G401 (cell line): ENCODE data around the gene TRERF1. TPM values are rescaled to one million over a fixed set of nuclear protein-coding genes. Genes with fewer than 3 reads are reported as not detected.
"Not testable (repeated sequence)": the region's sequence is repeated elsewhere in the genome, so short reads cannot be mapped to it uniquely, and the experiment has no call there.

Experiments
- DNase-seq: peaks from one replicate; pipeline ENCODE4 v3.0.0-alpha.2; 2015; ENCODE audit warnings: low spot score
- in situ Hi-C: cut with HindIII; loops from 2 replicates; pipeline ENCODE4 v1.10.0; 2016; ENCODE audit warnings: low sequenced_read_pairs, mixed read lengths
- total RNA-seq: library from RNA; depleted of rRNA; stranded (reverse); fragments of >200 nt; shearing (Covaris generic); gene quantifications from 2 replicates; pipeline ENCODE4 v1.2.3, GENCODE V29; 2014; rRNA removed

Gene TRERF1
- total RNA-seq, 1 experiment from 2014 or later = 3.8 TPM

DNA sequence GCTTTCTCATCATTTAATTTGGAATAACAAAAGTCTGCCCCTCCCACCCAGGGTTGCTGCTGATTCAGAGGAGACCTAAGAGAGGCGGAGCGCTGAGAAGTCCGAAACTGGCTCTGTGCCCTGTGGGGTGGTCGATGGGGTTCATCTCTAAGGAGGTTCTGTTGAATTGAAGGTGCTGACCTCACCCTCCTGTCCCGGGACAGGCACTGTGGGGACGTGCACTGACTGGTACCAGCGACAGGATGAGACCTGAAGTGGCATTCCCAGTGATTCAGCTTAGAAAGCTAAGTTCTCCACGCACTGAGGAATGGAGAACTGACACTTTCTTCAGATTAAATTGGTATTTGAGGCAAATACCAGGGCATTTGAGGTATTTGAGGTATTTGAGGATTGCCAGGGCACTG lies 258.2 kb downstream of the TRERF1 start:
- no peak for DNase-seq
- in situ Hi-C loops = no loop called here

DNA sequence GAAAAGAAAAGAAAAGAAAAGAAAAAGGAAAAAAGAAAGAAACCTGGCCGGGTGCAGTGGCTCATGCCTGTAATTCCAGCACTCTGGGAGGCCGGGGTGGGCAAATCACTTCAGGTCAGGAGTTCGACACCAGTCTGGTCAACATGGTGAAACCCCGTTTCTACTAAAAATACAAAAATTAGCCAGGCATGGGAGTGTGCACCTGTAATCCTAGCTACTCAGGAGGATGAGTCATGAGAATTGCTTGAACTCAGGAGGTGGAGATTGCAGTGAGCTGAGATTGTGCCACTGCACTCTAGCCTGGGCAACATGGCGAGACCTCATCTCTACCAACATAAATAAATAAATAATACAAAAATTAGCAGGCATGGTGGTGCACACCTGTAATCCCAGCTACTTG lies 259.3 kb downstream of the TRERF1 start:
- in situ Hi-C loops, DNase-seq: not testable (repeated sequence)

DNA sequence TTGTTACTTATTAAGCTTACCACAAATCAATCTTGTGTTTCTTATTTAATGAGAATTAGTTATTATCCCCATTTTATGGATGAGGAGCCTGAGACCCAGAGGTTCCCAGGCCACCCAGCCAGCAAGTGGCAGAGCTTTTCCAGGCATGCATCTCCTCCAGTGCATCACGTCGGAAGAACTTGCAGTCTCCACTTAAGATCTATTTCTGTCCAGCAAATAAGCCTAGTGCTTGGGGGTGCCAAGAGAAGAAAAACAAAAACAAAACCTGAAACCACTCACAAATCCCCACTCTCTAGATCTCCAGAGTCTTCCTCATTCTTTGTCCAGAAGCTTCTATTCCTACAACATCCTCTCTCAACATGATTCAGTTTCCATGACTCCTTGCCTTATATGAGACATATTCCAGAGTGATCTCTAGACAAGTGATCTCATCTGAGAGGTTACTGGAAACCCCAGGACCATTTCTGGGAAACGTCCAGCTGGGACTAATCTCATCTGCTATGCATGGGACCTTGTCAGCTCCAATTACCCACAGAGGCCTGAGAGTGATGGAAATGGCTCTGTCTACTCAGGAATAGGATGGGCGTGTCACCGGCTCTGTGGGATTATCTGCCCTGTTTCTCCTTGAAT lies 261.1 kb downstream of the TRERF1 start:
- DNase-seq = no peak
- in situ Hi-C loops = no loop called here

DNA sequence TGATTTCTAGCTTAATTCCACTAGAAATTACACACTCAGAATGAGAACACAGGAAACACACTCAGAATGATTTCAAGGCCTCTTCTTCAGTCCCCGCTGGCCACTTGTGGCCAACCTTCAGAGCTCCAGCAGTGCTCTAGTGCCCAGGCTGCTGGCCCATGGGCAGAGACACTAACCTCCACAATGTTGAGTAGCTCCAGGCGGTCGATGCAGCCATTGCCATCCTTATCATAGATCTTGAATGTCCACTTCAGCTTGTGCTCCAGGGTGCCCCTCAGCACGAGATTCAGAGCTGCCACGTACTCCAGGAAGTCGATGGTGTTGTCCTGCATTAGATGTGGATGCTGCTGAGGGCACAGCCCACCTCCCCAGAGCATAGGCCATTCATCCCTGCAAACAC lies 263.3 kb downstream of the TRERF1 start:
- no peak for DNase-seq
- in situ Hi-C loops = no loop called here

DNA sequence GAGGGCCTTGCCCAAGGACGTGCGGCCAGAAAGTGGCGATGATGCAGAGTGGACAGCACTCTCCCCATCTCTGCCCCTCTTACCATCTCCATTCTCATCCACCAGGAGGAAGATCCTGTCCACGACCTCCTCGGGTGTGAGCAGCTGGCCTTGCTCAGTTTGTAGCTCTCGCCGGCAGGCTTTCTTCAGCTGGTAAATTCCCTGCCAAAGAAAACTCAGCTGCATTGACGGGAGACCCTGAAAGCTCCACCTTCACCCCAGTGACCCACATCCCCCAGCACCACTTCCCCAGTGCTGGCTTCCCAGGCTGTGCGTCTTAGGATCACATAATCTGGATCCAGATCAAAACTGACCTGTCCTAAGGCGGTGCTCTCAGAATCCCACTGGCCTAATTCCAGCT lies 266.1 kb downstream of the TRERF1 start:
- DNase-seq = no peak
- in situ Hi-C loops = no loop called here

DNA sequence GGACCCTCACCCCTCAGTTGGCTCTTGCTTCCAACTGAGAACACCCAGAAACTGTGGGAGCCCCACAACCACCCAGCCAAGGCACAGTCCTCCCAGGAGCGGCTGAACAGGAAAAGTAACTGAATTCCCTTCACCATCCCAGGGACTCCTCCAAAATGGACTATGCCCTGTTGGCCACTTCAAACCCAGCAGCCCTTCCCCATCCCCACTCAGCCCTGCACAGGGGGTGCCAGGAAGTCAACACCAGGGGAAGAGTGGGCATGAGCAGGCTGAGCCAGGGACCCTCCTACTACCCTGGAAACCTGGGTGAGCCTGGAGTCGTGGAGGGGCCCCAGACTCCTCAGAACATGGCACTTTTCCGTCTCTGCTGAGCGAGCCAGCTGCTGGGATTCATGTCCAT lies 267.3 kb downstream of the TRERF1 start:
- in situ Hi-C loops = no loop called here
- no peak for DNase-seq

DNA sequence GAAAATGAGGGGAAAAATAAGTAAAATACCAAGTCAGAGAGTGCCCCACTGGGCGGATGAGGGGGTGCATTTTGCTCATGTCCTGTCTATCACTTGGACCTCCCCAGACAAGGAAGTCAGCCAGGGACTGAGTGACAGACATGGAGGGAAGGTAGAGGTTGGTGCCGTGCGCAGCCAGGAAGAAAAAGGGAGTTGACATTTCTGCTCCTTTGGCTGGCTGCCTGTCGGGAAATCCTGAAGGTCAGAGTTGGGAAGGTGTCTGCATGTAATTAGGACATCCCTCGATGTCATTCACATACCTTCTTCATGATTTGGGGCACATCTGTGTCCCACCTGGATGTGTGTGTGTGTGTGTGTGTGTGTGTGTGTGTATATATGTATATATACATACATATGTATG lies 269.6 kb downstream of the TRERF1 start:
- DNase-seq = no peak

DNA sequence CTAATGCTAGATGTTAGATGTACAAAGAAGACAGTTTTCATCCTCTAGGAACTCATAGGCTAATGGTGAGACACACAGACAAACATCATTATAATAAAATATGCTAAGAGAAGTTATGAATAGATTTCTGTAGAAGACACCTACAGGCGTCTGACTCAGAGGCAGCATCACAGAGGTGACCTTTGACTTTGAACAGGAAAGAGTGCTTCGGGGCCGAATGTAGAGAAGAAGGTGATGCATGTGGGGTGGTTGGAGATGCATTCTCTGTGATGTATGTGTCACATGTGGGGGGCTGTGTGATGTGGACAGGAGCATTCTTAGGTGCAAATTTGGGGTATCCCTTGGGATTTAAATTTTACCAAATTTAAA lies 271.8 kb downstream of the TRERF1 start:
- in situ Hi-C loops = no loop called here
- no peak for DNase-seq

More for the DNA sequence above, 269.6 kb downstream of the TRERF1 start:
- in situ Hi-C loops = no loop called here

DNA sequence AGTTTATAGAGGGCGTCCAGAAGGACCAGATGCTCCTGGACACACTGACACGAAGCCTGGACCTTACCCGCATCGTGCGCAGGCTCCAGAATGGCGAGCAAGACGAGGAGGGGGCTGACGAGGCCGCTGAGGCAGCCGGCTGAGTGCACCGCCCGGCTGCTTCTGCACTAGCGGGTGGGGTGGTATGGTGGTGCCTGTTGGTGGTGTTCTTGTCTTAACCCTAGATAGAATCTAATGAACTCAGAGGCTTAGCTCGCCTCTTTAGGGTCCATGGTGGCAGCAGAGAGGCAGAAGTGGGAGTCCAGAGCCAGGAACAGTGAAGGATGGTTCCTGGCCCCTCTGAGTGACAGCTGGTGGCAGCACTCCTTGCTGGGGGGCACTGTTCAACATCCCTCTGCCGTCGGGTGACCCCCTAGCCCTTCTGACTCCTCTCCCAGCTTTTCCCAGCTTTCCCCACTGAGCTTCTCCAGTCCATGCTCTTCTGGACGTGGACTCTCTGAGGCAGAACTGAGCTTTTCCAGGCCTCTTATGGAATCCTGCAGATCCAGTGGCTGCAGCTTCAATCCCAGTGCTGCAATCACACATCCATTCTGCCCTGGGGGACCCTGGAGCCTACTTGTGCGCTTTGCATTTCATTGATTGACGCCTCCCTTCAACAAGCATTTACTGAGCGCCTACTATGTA lies 272.3 kb downstream of the TRERF1 start:
- DNase-seq = no peak
- in situ Hi-C loops = no loop called here

DNA sequence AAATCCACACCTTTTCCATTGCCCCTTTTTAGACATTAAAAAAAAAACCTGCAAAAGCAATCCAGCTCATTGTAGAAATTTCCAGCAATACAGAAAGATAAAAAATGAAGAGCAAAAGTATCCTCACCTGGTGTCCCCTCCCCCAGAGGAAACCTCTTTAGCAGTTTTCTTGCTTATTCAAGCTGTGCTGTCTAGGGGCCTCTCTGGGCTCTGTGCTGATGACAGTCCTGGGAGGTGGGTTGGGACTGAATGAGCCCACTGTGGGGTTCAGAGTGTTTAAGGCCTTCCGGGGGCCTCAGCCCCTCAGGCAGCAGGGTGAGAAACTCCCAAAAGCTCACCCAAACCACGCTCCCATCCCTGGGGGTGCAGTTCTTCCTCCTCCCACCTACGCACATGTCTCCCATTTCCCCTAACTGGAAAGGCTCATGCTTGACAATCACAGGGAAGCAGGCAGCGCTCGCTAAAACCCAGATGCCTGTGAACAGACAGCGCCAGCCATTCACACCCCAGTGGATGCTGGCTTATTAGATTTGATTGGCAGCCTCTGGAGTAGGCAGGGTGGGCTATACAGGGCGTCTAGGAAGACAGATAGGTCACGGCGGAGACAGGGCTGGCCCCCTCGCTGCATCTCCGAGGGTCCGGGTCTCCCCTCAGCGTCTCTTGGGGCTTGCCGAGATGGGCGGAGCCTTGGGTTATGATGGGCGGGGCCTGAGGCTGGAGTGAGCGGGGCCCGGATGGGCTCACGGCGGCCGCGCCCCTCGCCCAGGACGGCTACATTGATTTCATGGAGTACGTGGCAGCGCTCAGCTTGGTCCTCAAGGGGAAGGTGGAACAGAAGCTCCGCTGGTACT lies 274.0 kb downstream of the TRERF1 start:
- DNase-seq = no peak
- in situ Hi-C loops = no loop called here

DNA sequence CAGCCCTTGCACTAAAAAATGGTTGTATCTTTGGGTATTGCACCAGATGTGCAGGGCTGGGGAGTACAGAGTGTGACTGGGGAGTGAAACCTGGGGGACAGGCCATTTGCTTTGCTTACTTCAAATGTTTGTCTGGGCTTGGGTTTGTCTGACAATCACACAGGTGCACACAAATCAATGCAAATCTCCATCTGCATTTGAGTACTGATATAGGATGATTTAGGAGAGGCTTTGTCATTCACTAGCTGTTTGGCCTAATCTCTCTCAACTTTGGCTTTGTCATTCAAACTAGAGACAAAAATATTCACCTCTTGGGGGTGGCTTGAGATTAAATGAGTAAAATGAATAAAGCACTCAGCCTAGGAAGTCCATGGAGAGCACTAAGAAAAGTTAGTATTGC lies 274.7 kb downstream of the TRERF1 start:
- in situ Hi-C loops = no loop called here
- DNase-seq = no peak

DNA sequence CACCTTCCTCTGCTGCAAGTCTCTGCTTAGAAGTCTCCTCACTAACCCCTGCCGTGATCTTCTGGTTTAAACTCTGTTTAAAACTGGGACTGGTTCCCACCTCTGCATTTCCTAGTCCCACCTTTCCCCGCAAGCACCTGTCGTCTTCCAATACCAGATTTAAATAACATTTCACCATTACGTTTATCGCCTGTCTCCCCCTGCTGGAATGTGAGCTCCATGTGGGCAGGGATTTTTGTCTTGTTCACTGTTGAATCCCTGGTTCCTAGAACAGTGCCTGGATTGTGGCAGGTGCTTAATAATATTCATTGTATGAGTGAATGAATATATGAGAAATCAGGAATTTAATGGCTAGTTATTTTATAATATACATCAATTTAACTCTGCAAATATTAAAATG lies 275.9 kb downstream of the TRERF1 start:
- DNase-seq = no peak
- in situ Hi-C loops = no loop called here

Other genes starting within 250 kb of the TRERF1 start
- gene MRPS10, start 234.1 kb downstream of the TRERF1 start, total RNA-seq = 50.7 and 57.7 TPM in 2 replicates
- 14.3 and 18.5 TPM in 2 replicates for gene UBR2, start 112.1 kb upstream of the TRERF1 start, total RNA-seq